Lower leg skin (tissue), 3 donors: ENCODE measurements around the gene BEND7.

Experiments
- POLR2A ChIP-seq, 2 donors: fragments of 450-650 bp; IDR thresholded peaks; one replicate each; pipeline ENCODE4 v1.6.1; 2016 to 2017; ENCODE audit warnings: antibody characterized with exemption in 2 of 2, mild to moderate bottlenecking in 1 of 2, moderate library complexity in 1 of 2
- TF ChIP-seq, protein P1 (sequence below), 3 donors: fragments of 450-650 bp; IDR thresholded peaks; one replicate each; pipeline ENCODE4 v1.5.1; 2016; ENCODE audit warnings: antibody characterized with exemption in 3 of 3, mild to moderate bottlenecking in 3 of 3, moderate library complexity in 2 of 3

DNA sequence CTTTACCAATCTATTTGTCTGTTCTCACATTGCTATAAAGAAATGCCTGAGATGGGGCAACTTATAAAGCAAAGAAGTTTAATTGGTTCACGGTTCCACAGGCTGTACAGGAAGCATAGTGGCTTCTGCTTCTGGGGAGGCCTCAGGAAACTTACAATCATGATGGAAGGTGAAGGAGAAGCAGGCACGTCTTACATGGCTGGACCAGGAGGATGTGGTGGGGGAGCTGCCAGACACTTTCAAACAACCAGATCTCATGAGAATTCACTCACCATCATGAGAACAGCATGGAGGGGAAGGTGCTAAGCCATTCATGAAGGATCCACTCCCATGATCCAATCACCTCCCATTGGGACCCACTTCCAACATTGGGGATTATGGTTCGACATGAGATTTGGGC, 115.9 kb downstream of the BEND7 start:
- TF ChIP-seq, protein P1, sequence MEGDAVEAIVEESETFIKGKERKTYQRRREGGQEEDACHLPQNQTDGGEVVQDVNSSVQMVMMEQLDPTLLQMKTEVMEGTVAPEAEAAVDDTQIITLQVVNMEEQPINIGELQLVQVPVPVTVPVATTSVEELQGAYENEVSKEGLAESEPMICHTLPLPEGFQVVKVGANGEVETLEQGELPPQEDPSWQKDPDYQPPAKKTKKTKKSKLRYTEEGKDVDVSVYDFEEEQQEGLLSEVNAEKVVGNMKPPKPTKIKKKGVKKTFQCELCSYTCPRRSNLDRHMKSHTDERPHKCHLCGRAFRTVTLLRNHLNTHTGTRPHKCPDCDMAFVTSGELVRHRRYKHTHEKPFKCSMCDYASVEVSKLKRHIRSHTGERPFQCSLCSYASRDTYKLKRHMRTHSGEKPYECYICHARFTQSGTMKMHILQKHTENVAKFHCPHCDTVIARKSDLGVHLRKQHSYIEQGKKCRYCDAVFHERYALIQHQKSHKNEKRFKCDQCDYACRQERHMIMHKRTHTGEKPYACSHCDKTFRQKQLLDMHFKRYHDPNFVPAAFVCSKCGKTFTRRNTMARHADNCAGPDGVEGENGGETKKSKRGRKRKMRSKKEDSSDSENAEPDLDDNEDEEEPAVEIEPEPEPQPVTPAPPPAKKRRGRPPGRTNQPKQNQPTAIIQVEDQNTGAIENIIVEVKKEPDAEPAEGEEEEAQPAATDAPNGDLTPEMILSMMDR (IDR thresholded peaks at IDR 0.05): no peak
- no peak for TF ChIP-seq POLR2A (IDR thresholded peaks at IDR 0.05)
